K562 (cell line): Measurements from ENCODE around the gene RNF31. TPM values are rescaled to one million over a fixed set of nuclear protein-coding genes. Genes with fewer than 3 reads are reported as not detected.
"Not testable (repeated sequence)": the region's sequence is repeated elsewhere in the genome, so short reads cannot be mapped to it uniquely, and the experiment has no call there.

Experiments used
- ATAC-seq: fragments of 200-7000 bp; cut with Tn5 transposase; 3 replicates; pipeline ENCODE4 v1.9.1; 2020; ENCODE audit warnings: moderate library complexity
- BruUV-seq: library from RNA; stranded (reverse); fragments of 400-500 nt; replicated peaks from 2 replicates; lab custom pipeline; 2021; lab: Mats Ljungman, UMichigan
- CTCF ChIA-PET: fragments of 300-600 bp; formaldehyde crosslinking; extraction: SDS; loops from one replicate; lab custom pipeline; 2021; ENCODE audit warnings: low intra/inter-chr PET ratio; lab: Yijun Ruan, JAX
- POLR2A ChIA-PET: fragments of 300-600, 350-650 bp; sonication (Branson Sonifier 250); formaldehyde crosslinking; extraction: SDS; loops from one replicate; lab custom pipeline; 2021; ENCODE audit warnings: antibody characterized with exemption, inconsistent platforms; lab: Yijun Ruan, JAX
- DNase-seq, 4 experiments: peaks; one replicate each; pipeline versions ENCODE4 v3.0.0 to v3.0.0-alpha.2; 2011 to 2018; ENCODE audit warnings: low spot score in 3 of 4, mixed read lengths in 3 of 4; ENCODE audit errors: extremely low read depth in 1 of 4
- FAIRE-seq: peaks from 2 replicates; lab custom pipeline; 2011; peaks lifted over from hg19 to GRCh38; lab: Jason Lieb, UNC
- H2AFZ ChIP-seq: 2 replicates; pipeline ENCODE4 v1.6.0; 2011; ENCODE audit warnings: low read depth, low read length, control low read depth, inconsistent platforms
- H3K27ac ChIP-seq: fragments of 200-600 bp; 3 replicates; pipeline ENCODE4 v1.8.0; 2011; ENCODE audit warnings: low read depth, mild to moderate bottlenecking, control low read depth, inconsistent platforms, low read length, moderate library complexity, mixed read lengths; ENCODE audit errors: extremely low read depth
- H3K27me3 ChIP-seq, 2 experiments: fragments of 300-600 bp in 1 of 2; 2 replicates in 1 of 2; 3 replicates in 1 of 2; pipeline versions ENCODE4 v1.6.0 to v1.8.0; 2011; ENCODE audit warnings: inconsistent platforms in 2 of 2, low read length in 2 of 2, mild to moderate bottlenecking in 1 of 2, mixed read lengths in 1 of 2, moderate library complexity in 1 of 2; ENCODE audit not compliant: control insufficient read depth in 2 of 2, insufficient read depth in 2 of 2
- H3K36me3 ChIP-seq: fragments of 300-600 bp; 3 replicates; pipeline ENCODE4 v1.8.0; 2011; ENCODE audit warnings: mild to moderate bottlenecking, low read length, inconsistent platforms; ENCODE audit not compliant: control insufficient read depth, insufficient read depth
- H3K4me1 ChIP-seq, 2 experiments: fragments of 200-600 bp in 1 of 2; replicated peaks in 1 of 2; 2 replicates in 1 of 2; 3 replicates in 1 of 2; pipeline versions ENCODE4 v1.5.1 to v1.8.0; 2011; ENCODE audit warnings: inconsistent platforms in 2 of 2, low read length in 2 of 2, mild to moderate bottlenecking in 1 of 2, mixed read lengths in 1 of 2, moderate library complexity in 1 of 2; ENCODE audit not compliant: control insufficient read depth in 2 of 2, insufficient read depth in 2 of 2
- H3K4me2 ChIP-seq: 2 replicates; pipeline ENCODE4 v1.6.1; 2011; ENCODE audit warnings: low read length, control low read depth, inconsistent platforms, mixed read lengths; ENCODE audit not compliant: insufficient read depth
- H3K4me3 ChIP-seq: fragments of 200-600 bp; sonication (generic), shearing (Covaris generic); 2 replicates; pipeline ENCODE4 v1.5.1; 2016; ENCODE audit warnings: control low read depth, inconsistent platforms
- H3K79me2 ChIP-seq: fragments of 200-600 bp; 3 replicates; pipeline ENCODE4 v1.8.0; 2011; ENCODE audit warnings: low read length, inconsistent platforms; ENCODE audit not compliant: control insufficient read depth, insufficient read depth
- H3K9ac ChIP-seq, 2 experiments: 2 replicates each; pipeline versions ENCODE4 v1.6.0 to v1.6.1; 2011; ENCODE audit warnings: low read depth in 2 of 2, low read length in 2 of 2, control low read depth in 1 of 2, inconsistent platforms in 1 of 2, mild to moderate bottlenecking in 1 of 2, mixed read lengths in 1 of 2; ENCODE audit not compliant: insufficient read depth in 1 of 2
- H3K9me1 ChIP-seq: one replicate; pipeline ENCODE4 v1.6.0; 2011; ENCODE audit warnings: inconsistent platforms, mild to moderate bottlenecking, low read length, moderate library complexity; ENCODE audit not compliant: control insufficient read depth, insufficient read depth
- H3K9me3 ChIP-seq: replicated peaks from 2 replicates; pipeline ENCODE4 v1.5.1; 2011; ENCODE audit warnings: low read depth, low read length, inconsistent platforms; ENCODE audit not compliant: control insufficient read depth, insufficient read depth
- H4K20me1 ChIP-seq: replicated peaks from 2 replicates; pipeline ENCODE4 v1.6.1; 2011; ENCODE audit warnings: low read length, inconsistent platforms, mixed read lengths; ENCODE audit not compliant: control insufficient read depth, insufficient read depth
- HDAC3 ChIP-seq: fragments of 450-650 bp; IDR thresholded peaks from 2 replicates; pipeline ENCODE4 v1.6.1; 2018; ENCODE audit warnings: borderline replicate concordance, mild to moderate bottlenecking, moderate library complexity; ENCODE audit not compliant: partially characterized antibody
- POLR2G ChIP-seq: fragments of 200-400 bp; formaldehyde crosslinking; IDR thresholded peaks from 2 replicates; pipeline ENCODE4 v1.6.1; 2017; ENCODE audit warnings: low read depth, mild to moderate bottlenecking, antibody characterized with exemption, low read length, moderate library complexity
- RBM22 ChIP-seq: fragments of 200-400 bp; formaldehyde crosslinking; IDR thresholded peaks from 2 replicates; pipeline ENCODE4 v1.6.1; 2018; ENCODE audit warnings: low read length, low read depth; ENCODE audit not compliant: poor library complexity, severe bottlenecking
- whole genome bisulfite sequencing: fragments of 100-300 bp; shearing (Covaris generic); methylation state at CpG from one replicate; pipeline ENCODE4 v1.1.6; 2016; ENCODE audit warnings: low coverage, mixed read lengths; ENCODE audit not compliant: insufficient coverage; ENCODE audit errors: missing lambda C conversion rate; 5-methylcytosine and 5-hydroxymethylcytosine counted together
- in situ Hi-C: fragments of 300-500 bp; cut with MboI; formaldehyde crosslinking; loops from 4 replicates; pipeline ENCODE4 v1.15.0; 2018; ENCODE audit warnings: inconsistent platforms, mixed read lengths
- intact Hi-C: fragments of 100-400 bp; cut with micrococcal nuclease; formaldehyde crosslinking; loops from 2 replicates; pipeline ENCODE4 v1.14.2; 2022
- polyA plus RNA-seq, 8 experiments: library from polyadenylated mRNA; depleted of rRNA in 4 of 8; stranded (reverse) in 5 of 8; unstranded in 3 of 8; fragments of >200 nt; fragmentation: Nextera tagmentation in 2 of 8; fragmentation: Illumina TruSeq in 1 of 8; extraction: Ambion mirVana in 2 of 8; extraction: Trizol in 1 of 8; gene quantifications; 2 replicates each; pipeline versions ENCODE4 v1.2.1 to v1.2.3, GENCODE V29; 2011 to 2014; ENCODE audit warnings: inconsistent platforms in 1 of 8, missing spikeins in 1 of 8
- total RNA-seq, 7 experiments: library from RNA; depleted of rRNA in 6 of 7; stranded (reverse); fragments of >200 nt in 6 of 7; fragmentation: Illumina TruSeq in 2 of 7; extraction: Trizol in 2 of 7; gene quantifications; 2 replicates each; pipeline versions ENCODE4 v1.2.1 to v1.2.3, GENCODE V29; 2011 to 2021; ENCODE audit warnings: low replicate concordance in 1 of 7

The RNF31 gene
- total and polyA plus RNA-seq, 9 of the 15 experiments (the other 6 are each of a cell fraction or from before 2014, with no cell fraction given) = 3.1 to 47.6 (median 19.1) TPM

GRCh38 chr14:24103451-24103850, 43.8 kb upstream of the RNF31 start:
- no TSS peak for BruUV-seq
- WGBS = 98% methylated on average over 6 of the region's 13 CpGs
- no peaks in the 10 kb centered on the region for H3K9me1 ChIP-seq
- no peak for FAIRE-seq
- DNase-seq = no peak
- no peaks in the 10 kb centered on the region; the same call in 1 of the 2 replicates for H3K9me3 ChIP-seq
- no peak for TF ChIP-seq HDAC3
- peak; percentile 34 for TF ChIP-seq RBM22
- TF ChIP-seq POLR2G = peak; percentile 75
- no peaks in the 10 kb centered on the region for H3K27me3 ChIP-seq
- in situ Hi-C loops (no loop called here), intact Hi-C loops (no loop called here)
- no peak overlapping the region for H2AFZ ChIP-seq
- no peak overlapping the region for H3K4me2 ChIP-seq
- no peaks in the 10 kb centered on the region for H3K79me2 ChIP-seq
- no peak for ATAC-seq
- H3K4me1 ChIP-seq = no peaks in the 10 kb centered on the region; a peak in 1 of 5 replicates
- no peak overlapping the region for H3K9ac ChIP-seq
- H3K27ac ChIP-seq = no peak overlapping the region
- peaks cover 45% of the 10 kb centered on the region; the same call in 2 of the 3 replicates for H3K36me3 ChIP-seq
- no peak overlapping the region for H3K4me3 ChIP-seq
- no peaks in the 10 kb centered on the region for H4K20me1 ChIP-seq
- ChIA-PET POLR2A (interaction anchor here (1.0 to 2.4 kb wide), 3 partner anchors 9 to 29 kb away, joined by 4 to 13 read pairs (median 13); partner anchors contain the start of genes DCAF11, NRL and PCK2), CTCF (interaction anchor here (0.5 kb wide), 1 partner anchor 144 kb away, joined by 4 read pairs; no protein-coding TSS in a partner anchor)

GRCh38 chr14:24105609-24106239, 41.6 kb upstream of the RNF31 start:
- H3K4me3 ChIP-seq, in situ Hi-C loops, ATAC-seq, H3K79me2 ChIP-seq, FAIRE-seq, H3K9ac ChIP-seq, H4K20me1 ChIP-seq, CTCF ChIA-PET, DNase-seq, H2AFZ ChIP-seq, H3K27me3 ChIP-seq, BruUV-seq, H3K9me1 ChIP-seq, H3K9me3 ChIP-seq, H3K4me2 ChIP-seq, H3K4me1 ChIP-seq, H3K27ac ChIP-seq: not testable (repeated sequence)
- intact Hi-C loops = loop anchor here (5.0 kb wide), 1 partner anchor 208 kb away; no protein-coding TSS in a partner anchor
- H3K36me3 ChIP-seq = peaks cover 22% of the 10 kb centered on the region; the same call in 2 of the 3 replicates
- WGBS = 76% methylated on average over 7 of the region's 8 CpGs
- POLR2A ChIA-PET = interaction anchor here (0.7 to 4.8 kb wide), 3 partner anchors 8 to 15 kb away, joined by 3 to 29 read pairs (median 11); partner anchors contain the start of genes DCAF11, NRL and PCK2
